HCT116 (cell line): ENCODE data around the gene LPO. TPM values are rescaled to one million over a fixed set of nuclear protein-coding genes. Genes with fewer than 3 reads are reported as not detected.
A peak's percentile ranks its signal among the peaks of the same experiment; 100 is the strongest.

Experiments
- ATAC-seq: fragments of 200-7000 bp; cut with Tn5 transposase; 2 replicates; pipeline ENCODE4 v1.9.1; 2020; ENCODE audit warnings: mild to moderate bottlenecking, moderate library complexity
- BruUV-seq: library from RNA; stranded (reverse); fragments of 400-500 nt; replicated peaks from 2 replicates; lab custom pipeline; 2021; lab: Mats Ljungman, UMichigan
- CTCF ChIA-PET: fragments of 300-600 bp; sonication (Branson Sonifier 250); formaldehyde crosslinking; loops from one replicate; lab custom pipeline; 2021; ENCODE audit warnings: antibody characterized with exemption; lab: Charles Lee
- POLR2A ChIA-PET: fragments of 300-600, 350-600 bp; sonication (Branson Sonifier 250); formaldehyde crosslinking; loops from one replicate; lab custom pipeline; 2021; ENCODE audit warnings: antibody characterized with exemption; lab: Charles Lee
- RAD21 ChIA-PET, 2 experiments: fragments of 300-600 bp; sonication (Branson Sonifier 250); formaldehyde crosslinking; loops; one replicate each; lab custom pipeline; 2023; ENCODE audit warnings: low total read pairs in 2 of 2; ENCODE audit not compliant: uncharacterized antibody in 2 of 2, unreplicated experiment in 2 of 2, low non-redundant PET in 1 of 2; lab: Charles Lee
- DNase-seq: peaks from one replicate; pipeline ENCODE4 v3.0.0-alpha.2; 2010; ENCODE audit warnings: low read depth, low spot score
- H2AFZ ChIP-seq: fragments of 200-600 bp; shearing (Covaris generic), sonication (generic); 2 replicates; pipeline ENCODE4 v1.6.1; 2017; ENCODE audit warnings: low read depth, mixed run types, mixed read lengths, antibody characterized with exemption, low read length; ENCODE audit not compliant: poor library complexity, severe bottlenecking
- H3K27ac ChIP-seq: 2 replicates; pipeline ENCODE4 v1.5.1; 2012; ENCODE audit warnings: low read depth, low read length
- H3K27me3 ChIP-seq: fragments of 200-600 bp; sonication (generic); 2 replicates; pipeline ENCODE4 v1.6.1; 2016; ENCODE audit warnings: mixed run types, low read length, mixed read lengths; ENCODE audit not compliant: insufficient read depth
- H3K36me3 ChIP-seq, 2 experiments: fragments of 200-500 bp in 1 of 2; fragments of 200-600 bp in 1 of 2; sonication (Bioruptor generic) in 1 of 2; sonication (generic) in 1 of 2; 2 replicates each; pipeline versions ENCODE4 v1.5.1 to v1.6.1; 2014 to 2016; ENCODE audit warnings: low read length in 2 of 2, inconsistent platforms in 1 of 2, mixed read lengths in 1 of 2, mixed run types in 1 of 2; ENCODE audit not compliant: insufficient read depth in 2 of 2, control insufficient read depth in 1 of 2
- H3K4me1 ChIP-seq, 2 experiments: fragments of 200-600 bp in 1 of 2; sonication (generic) in 1 of 2; 2 replicates each; pipeline versions ENCODE4 v1.5.1 to v1.6.1; 2012 to 2017; ENCODE audit warnings: low read length in 2 of 2, inconsistent platforms in 1 of 2, mild to moderate bottlenecking in 1 of 2, mixed read lengths in 1 of 2, mixed run types in 1 of 2, moderate library complexity in 1 of 2; ENCODE audit not compliant: insufficient read depth in 2 of 2, control insufficient read depth in 1 of 2
- H3K4me2 ChIP-seq: fragments of 200-600 bp; sonication (generic); 2 replicates; pipeline ENCODE4 v1.6.1; 2017; ENCODE audit warnings: mixed run types, low read length, mixed read lengths
- H3K4me3 ChIP-seq, 2 experiments: fragments of 200-600 bp in 1 of 2; sonication (generic) in 1 of 2; replicated peaks in 1 of 2; 2 replicates each; pipeline ENCODE4 v1.5.1; 2011 to 2016; ENCODE audit warnings: low read length in 2 of 2, control low read depth in 1 of 2, low read depth in 1 of 2, mild to moderate bottlenecking in 1 of 2, mixed read lengths in 1 of 2, mixed run types in 1 of 2
- H3K79me2 ChIP-seq: fragments of 200-600 bp; sonication (generic); 2 replicates; pipeline ENCODE4 v1.6.1; 2017; ENCODE audit warnings: mild to moderate bottlenecking, mixed run types, low read length, moderate library complexity, mixed read lengths; ENCODE audit not compliant: insufficient read depth
- H3K9ac ChIP-seq: fragments of 200-600 bp; sonication (generic); 2 replicates; pipeline ENCODE4 v1.6.1; 2016; ENCODE audit warnings: low read length, mixed read lengths
- H3K9me2 ChIP-seq: fragments of 200-600 bp; sonication (generic), shearing (Covaris generic); 2 replicates; pipeline ENCODE4 v1.6.1; 2017; ENCODE audit warnings: mixed run types, mild to moderate bottlenecking, moderate library complexity; ENCODE audit not compliant: insufficient read depth
- H3K9me3 ChIP-seq, 2 experiments: fragments of 200-500 bp in 1 of 2; fragments of 200-600 bp in 1 of 2; sonication (Bioruptor generic) in 1 of 2; sonication (generic) in 1 of 2; 2 replicates each; pipeline ENCODE4 v1.6.1; 2014 to 2017; ENCODE audit warnings: low read length in 2 of 2, mixed read lengths in 2 of 2, inconsistent platforms in 1 of 2, low read depth in 1 of 2, mild to moderate bottlenecking in 1 of 2, mixed run types in 1 of 2, moderate library complexity in 1 of 2; ENCODE audit not compliant: control insufficient read depth in 1 of 2, insufficient read depth in 1 of 2
- H4K20me1 ChIP-seq: fragments of 200-600 bp; sonication (generic), shearing (Covaris generic); 2 replicates; pipeline ENCODE4 v1.6.1; 2017; ENCODE audit warnings: mixed run types, mild to moderate bottlenecking, moderate library complexity; ENCODE audit not compliant: insufficient read depth
- ATF3 ChIP-seq: IDR thresholded peaks from 2 replicates; pipeline ENCODE4 v1.6.1; 2012
- CBX3 ChIP-seq: IDR thresholded peaks from 2 replicates; pipeline ENCODE4 v1.6.1; 2012; ENCODE audit warnings: low read depth
- CTCF ChIP-seq, 3 experiments: fragments of 200-600 bp in 1 of 3; sonication (generic) in 1 of 3; IDR thresholded peaks in 2 of 3; conservative IDR thresholded peaks in 1 of 3; 2 replicates each; pipeline ENCODE4 v1.5.1; 2012 to 2017; ENCODE audit warnings: low read depth in 2 of 3, low read length in 2 of 3, antibody characterized with exemption in 1 of 3, borderline replicate concordance in 1 of 3, control low read depth in 1 of 3, mild to moderate bottlenecking in 1 of 3, mixed read lengths in 1 of 3, mixed run types in 1 of 3, moderate library complexity in 1 of 3; ENCODE audit not compliant: insufficient read depth in 1 of 3
- ELF1 ChIP-seq: IDR thresholded peaks from 2 replicates; pipeline ENCODE4 v1.6.1; 2012; ENCODE audit warnings: low read depth, borderline replicate concordance
- JUND ChIP-seq: IDR thresholded peaks from 2 replicates; pipeline ENCODE4 v1.6.1; 2012
- MAX ChIP-seq: IDR thresholded peaks from 2 replicates; pipeline ENCODE4 v1.6.1; 2012
- POLR2AphosphoS5 ChIP-seq: IDR thresholded peaks from 2 replicates; pipeline ENCODE4 v1.6.1; 2011; ENCODE audit warnings: mild to moderate bottlenecking, low read depth, low read length, moderate library complexity
- RAD21 ChIP-seq: IDR thresholded peaks from 2 replicates; pipeline ENCODE4 v1.6.1; 2012; ENCODE audit warnings: low read depth, mild to moderate bottlenecking
- SIN3A ChIP-seq: IDR thresholded peaks from 2 replicates; pipeline ENCODE4 v1.6.1; 2012; ENCODE audit warnings: low read depth
- SP1 ChIP-seq: IDR thresholded peaks from 2 replicates; pipeline ENCODE4 v1.6.1; 2012; ENCODE audit warnings: low read depth
- SRF ChIP-seq: IDR thresholded peaks from 2 replicates; pipeline ENCODE4 v1.6.1; 2012; ENCODE audit warnings: low read depth
- TCF7L2 ChIP-seq: IDR thresholded peaks from 2 replicates; pipeline ENCODE4 v1.7.0; 2011; ENCODE audit warnings: borderline replicate concordance, inconsistent platforms; ENCODE audit not compliant: insufficient read depth, insufficient read length; ENCODE audit errors: extremely low read depth
- YY1 ChIP-seq: IDR thresholded peaks from 2 replicates; pipeline ENCODE4 v1.6.1; 2011; ENCODE audit warnings: low read length, low read depth, moderate library complexity, mild to moderate bottlenecking; ENCODE audit not compliant: insufficient replicate concordance; ENCODE audit errors: extremely low read depth
- ZFX ChIP-seq: fragments of 450-650 bp; IDR thresholded peaks from 2 replicates; pipeline ENCODE4 v1.6.1; 2017
- intact Hi-C: fragments of 100-400 bp; cut with micrococcal nuclease; formaldehyde crosslinking; loops from 2 replicates; pipeline ENCODE4 v1.10.0; 2022
- total RNA-seq: library from RNA; stranded (reverse); gene quantifications from one replicate; pipeline ENCODE4 v1.2.1, GENCODE V29; 2021; ENCODE audit not compliant: unreplicated experiment

LPO gene
- total RNA-seq, 1 experiment from 2014 or later, result not detected

- Histone ChIP-seq H3K4me2 (no peak overlapping the region), H2AFZ (no peak overlapping the region), H3K4me1 (peaks cover 0 to 9% of the 10 kb centered on the region in 2 experiments; a peak in 2 of 4 replicates), H3K9me3 (no peaks in the 10 kb centered on the region), H4K20me1 (no peaks in the 10 kb centered on the region), H3K4me3 (no peak overlapping the region), H3K27ac (no peak overlapping the region), H3K9me2 (no peaks in the 10 kb centered on the region), H3K79me2 (no peaks in the 10 kb centered on the region), H3K27me3 (no peaks in the 10 kb centered on the region), H3K9ac (no peak overlapping the region), H3K36me3 (no peaks in the 10 kb centered on the region)
- intact Hi-C loops, result no loop called here
- DNase-seq (no peak), ATAC-seq (no peak)
- ChIA-PET POLR2A (no interaction called here), RAD21 (no interaction called here), CTCF (interaction anchor here (4.8 kb wide), 1 partner anchor 14 kb away, joined by 27 read pairs; no protein-coding TSS in a partner anchor)
- no TSS peak for BruUV-seq
- TF ChIP-seq YY1 (no peak), CBX3 (no peak), SIN3A (no peak), ATF3 (no peak)
Measured at GRCh38 chr17:58302919-58303585, 64.7 kb downstream of the LPO start.

GRCh38 chr17:58303971-58304749 lies 65.8 kb downstream of the LPO start:
- no peaks in the 10 kb centered on the region for H3K9me2 ChIP-seq
- intact Hi-C loops, result loop anchor here (1.0 kb wide), 1 partner anchor 143 kb away; no protein-coding TSS in a partner anchor
- peak; percentile 96 for ATAC-seq
- no peaks in the 10 kb centered on the region for H3K9me3 ChIP-seq
- CTCF ChIA-PET, result interaction anchor here (0.6 to 4.8 kb wide), 8 partner anchors 9 to 144 kb away, joined by 3 to 27 read pairs (median 4); partner anchors contain the start of gene RNF43
- H3K36me3 ChIP-seq, result no peaks in the 10 kb centered on the region
- no TSS peak for BruUV-seq
- no peak for TF ChIP-seq MAX
- TF ChIP-seq CBX3, result no peak
- no peak for TF ChIP-seq SRF
- no peak for TF ChIP-seq SP1
- no peak for TF ChIP-seq POLR2AphosphoS5
- peak; percentile 83 for TF ChIP-seq TCF7L2
- TF ChIP-seq JUND, result no peak
- peak; percentile 82 to 99 (median 99) for TF ChIP-seq CTCF (IDR thresholded peaks at IDR 0.05 in 2 of 3, conservative IDR thresholded peaks at IDR 0.05 in 1 of 3; ENCODE audit: borderline replicate concordance in 1 of 3, insufficient read depth in 1 of 3, low read depth in 2 of 3, low read length in 2 of 3)
- no peak for TF ChIP-seq ELF1
- TF ChIP-seq RAD21, result peak; percentile 68
- TF ChIP-seq ZFX, result peak; percentile 27; the same call in 1 of the 2 replicates
- H3K4me2 ChIP-seq, result peak overlapping the region; percentile 41
- no peak overlapping the region for H3K4me3 ChIP-seq
- no peak overlapping the region for H3K9ac ChIP-seq
- no peaks in the 10 kb centered on the region for H3K27me3 ChIP-seq
- no peaks in the 10 kb centered on the region for H3K79me2 ChIP-seq
- no peak overlapping the region; the same call in 1 of the 2 replicates for H3K27ac ChIP-seq
- POLR2A ChIA-PET, result interaction anchor here (1.3 kb wide), 1 partner anchor 113 kb away, joined by 3 read pairs; the partner anchor contains the start of gene RNF43
- H3K4me1 ChIP-seq, result peaks cover 0 to 9% of the 10 kb centered on the region in 2 experiments; a peak in 2 of 4 replicates
- RAD21 ChIA-PET, result interaction anchor here in 1 of 2 experiments (1.4 kb wide), 1 partner anchor 13 kb away, joined by 4 read pairs; no protein-coding TSS in a partner anchor
- DNase-seq, result peak; percentile 62
- no peaks in the 10 kb centered on the region for H4K20me1 ChIP-seq
- H2AFZ ChIP-seq, result peak overlapping the region; percentile 84
